H9 (cell line): Measurements from ENCODE around the gene ADGRG1. TPM values are rescaled to one million over a fixed set of nuclear protein-coding genes. Genes with fewer than 3 reads are reported as not detected.

Source experiments
- DNase-seq: peaks from one replicate; pipeline ENCODE4 v3.0.0-alpha.2; 2017
- H2AFZ ChIP-seq: one replicate; pipeline ENCODE4 v1.6.1; 2013; ENCODE audit warnings: mild to moderate bottlenecking, low read length, control low read depth, moderate library complexity
- H2AK5ac ChIP-seq: 2 replicates; pipeline ENCODE4 v1.6.1; 2013; ENCODE audit warnings: low read length, control low read depth, mixed read lengths; ENCODE audit not compliant: insufficient read length
- H2BK120ac ChIP-seq: one replicate; pipeline ENCODE4 v1.6.1; 2013; ENCODE audit warnings: low read depth, mild to moderate bottlenecking, low read length, control low read depth, inconsistent platforms; ENCODE audit not compliant: poor library complexity, severe bottlenecking
- H2BK12ac ChIP-seq: 2 replicates; pipeline ENCODE4 v1.6.1; 2013; ENCODE audit warnings: low read length, control low read depth, mixed read lengths, low read depth; ENCODE audit not compliant: insufficient read length
- H2BK15ac ChIP-seq: 2 replicates; pipeline ENCODE4 v1.6.1; 2013; ENCODE audit warnings: low read depth, low read length, control low read depth
- H2BK20ac ChIP-seq: one replicate; pipeline ENCODE4 v1.6.1; 2013; ENCODE audit warnings: low read depth, mild to moderate bottlenecking, low read length, control low read depth, inconsistent platforms; ENCODE audit not compliant: poor library complexity, severe bottlenecking
- H2BK5ac ChIP-seq: 2 replicates; pipeline ENCODE4 v1.6.1; 2013; ENCODE audit warnings: low read length, control low read depth, mixed read lengths; ENCODE audit not compliant: insufficient read length
- H3K14ac ChIP-seq: 2 replicates; pipeline ENCODE4 v1.6.1; 2013; ENCODE audit warnings: low read length, control low read depth; ENCODE audit not compliant: insufficient read depth
- H3K18ac ChIP-seq: 2 replicates; pipeline ENCODE4 v1.6.1; 2013; ENCODE audit warnings: low read depth, mild to moderate bottlenecking, mixed read lengths, low read length, control low read depth; ENCODE audit not compliant: insufficient read length
- H3K23ac ChIP-seq: 2 replicates; pipeline ENCODE4 v1.6.1; 2013; ENCODE audit warnings: low read length, control low read depth, mixed read lengths, low read depth; ENCODE audit not compliant: insufficient read length
- H3K23me2 ChIP-seq: 2 replicates; pipeline ENCODE4 v1.6.1; 2013; ENCODE audit warnings: low read depth, mild to moderate bottlenecking, mixed read lengths, low read length, control low read depth; ENCODE audit not compliant: insufficient read length, poor library complexity, severe bottlenecking
- H3K27ac ChIP-seq: 2 replicates; pipeline ENCODE4 v1.5.1; 2013; ENCODE audit warnings: low read length, control low read depth, mixed read lengths, low read depth; ENCODE audit not compliant: insufficient read length
- H3K27me3 ChIP-seq: 2 replicates; pipeline ENCODE4 v1.6.1; 2013; ENCODE audit warnings: low read length, control low read depth, inconsistent platforms; ENCODE audit not compliant: insufficient read depth
- H3K4ac ChIP-seq: 2 replicates; pipeline ENCODE4 v1.6.1; 2013; ENCODE audit warnings: low read depth, mild to moderate bottlenecking, control low read depth, inconsistent platforms, low read length, moderate library complexity
- H3K4me1 ChIP-seq: 2 replicates; pipeline ENCODE4 v1.6.1; 2013; ENCODE audit warnings: low read length, control low read depth, inconsistent platforms; ENCODE audit not compliant: insufficient read depth
- H3K4me2 ChIP-seq: 2 replicates; pipeline ENCODE4 v1.6.1; 2013; ENCODE audit warnings: low read length, control low read depth, mixed read lengths; ENCODE audit not compliant: insufficient read length, insufficient read depth
- H3K56ac ChIP-seq: 2 replicates; pipeline ENCODE4 v1.6.1; 2013; ENCODE audit warnings: low read depth, mild to moderate bottlenecking, mixed read lengths, low read length, control low read depth; ENCODE audit not compliant: insufficient read length
- H3K79me1 ChIP-seq: 2 replicates; pipeline ENCODE4 v1.6.1; 2013; ENCODE audit warnings: low read depth, mild to moderate bottlenecking, moderate library complexity, low read length, control low read depth, inconsistent platforms; ENCODE audit not compliant: insufficient read depth, poor library complexity, severe bottlenecking
- H3K79me2 ChIP-seq: 2 replicates; pipeline ENCODE4 v1.6.1; 2013; ENCODE audit warnings: low read length, control low read depth, inconsistent platforms; ENCODE audit not compliant: insufficient read depth
- H3K9ac ChIP-seq: 2 replicates; pipeline ENCODE4 v1.6.1; 2013; ENCODE audit warnings: low read length, control low read depth, mixed read lengths; ENCODE audit not compliant: insufficient read length; ENCODE audit errors: extremely low read depth
- H3K9me3 ChIP-seq: one replicate; pipeline ENCODE4 v1.6.1; 2013; ENCODE audit warnings: low read depth, low read length, inconsistent platforms; ENCODE audit not compliant: control insufficient read depth
- H3T11ph ChIP-seq: one replicate; pipeline ENCODE4 v1.6.1; 2013; ENCODE audit warnings: mild to moderate bottlenecking, low read length, control low read depth, inconsistent platforms
- H4K20me1 ChIP-seq: one replicate; pipeline ENCODE4 v1.6.1; 2013; ENCODE audit not compliant: control insufficient read depth, insufficient read length, insufficient read depth
- H4K5ac ChIP-seq: 2 replicates; pipeline ENCODE4 v1.6.1; 2013; ENCODE audit warnings: low read depth, mild to moderate bottlenecking, mixed read lengths, low read length, control low read depth; ENCODE audit not compliant: insufficient read length
- H4K8ac ChIP-seq: replicated peaks from 2 replicates; pipeline ENCODE4 v1.6.1; 2013; ENCODE audit warnings: low read length, control low read depth, mixed read lengths, low read depth; ENCODE audit not compliant: insufficient read length
- H4K91ac ChIP-seq: 2 replicates; pipeline ENCODE4 v1.6.1; 2013; ENCODE audit warnings: low read depth, mild to moderate bottlenecking, moderate library complexity, mixed read lengths, low read length, control low read depth; ENCODE audit not compliant: insufficient read length
- H3K27ac Mint-ChIP-seq, 3 experiments: 2 replicates in 2 of 3; 3 replicates in 1 of 3; pipeline ENCODE4 v1.8.0; 2020 to 2021; ENCODE audit warnings: mixed read lengths in 3 of 3, mild to moderate bottlenecking in 1 of 3, moderate library complexity in 1 of 3
- H3K27me3 Mint-ChIP-seq: 2 replicates; pipeline ENCODE4 v1.8.0; 2021; ENCODE audit warnings: low read depth, mild to moderate bottlenecking, moderate library complexity, mixed read lengths
- H3K36me3 Mint-ChIP-seq, 3 experiments: 2 replicates in 2 of 3; 3 replicates in 1 of 3; pipeline ENCODE4 v1.8.0; 2020 to 2021; ENCODE audit warnings: low read depth in 3 of 3, mixed read lengths in 3 of 3; ENCODE audit not compliant: insufficient read depth in 1 of 3
- H3K4me1 Mint-ChIP-seq, 2 experiments: 2 replicates each; pipeline ENCODE4 v1.8.0; 2020; ENCODE audit warnings: mixed read lengths in 2 of 2
- H3K4me3 Mint-ChIP-seq, 2 experiments: 2 replicates in 1 of 2; 3 replicates in 1 of 2; pipeline ENCODE4 v1.8.0; 2020 to 2021; ENCODE audit warnings: mild to moderate bottlenecking in 2 of 2, mixed read lengths in 2 of 2, moderate library complexity in 1 of 2
- H3K9me3 Mint-ChIP-seq, 2 experiments: 2 replicates in 1 of 2; 3 replicates in 1 of 2; pipeline ENCODE4 v1.8.0; 2020; ENCODE audit warnings: mild to moderate bottlenecking in 2 of 2, mixed read lengths in 2 of 2, moderate library complexity in 1 of 2
- CTCF ChIP-seq: fragments of 200-600 bp; sonication (generic); conservative IDR thresholded peaks from 3 replicates; pipeline ENCODE4 v1.8.0; 2021; ENCODE audit warnings: antibody characterized with exemption, mild to moderate bottlenecking
- WGBS: extraction: QIAGEN DNeasy Blood & Tissue Kit; methylation state at CpG from one replicate; pipeline ENCODE4 v1.1.7; 2013; ENCODE audit warnings: missing lambda C conversion rate, low lambda C conversion rate, mixed read lengths; ENCODE audit not compliant: insufficient read length; ENCODE audit errors: extremely low coverage; 5-methylcytosine and 5-hydroxymethylcytosine counted together
- total RNA-seq: library from RNA; stranded (reverse); gene quantifications from 2 replicates; pipeline ENCODE4 v1.2.1, GENCODE V29; 2021

ADGRG1 gene
- total RNA-seq, 1 experiment from 2014 or later: 1.1 TPM

DNA sequence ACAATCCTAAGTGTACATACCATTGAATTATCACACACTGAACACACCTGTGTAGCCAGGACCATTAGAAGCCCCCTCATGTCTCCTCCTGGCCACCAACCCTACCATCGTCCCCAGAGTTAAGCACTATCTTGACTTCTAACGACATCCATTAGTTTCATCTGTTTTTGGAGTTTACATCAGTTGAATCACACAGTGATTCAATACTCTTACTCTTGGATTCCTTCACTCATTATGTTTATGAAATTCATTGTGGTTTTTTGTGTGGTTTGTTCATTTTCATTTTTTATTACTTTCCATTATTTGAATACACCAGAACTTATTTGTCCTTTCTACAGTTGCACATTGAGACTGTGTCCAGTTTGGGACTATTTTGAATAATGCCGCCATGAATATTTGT, 79.7 kb downstream of the ADGRG1 start:
- Mint-ChIP-seq H3K9me3 (peaks cover 0 to 16% of the 10 kb centered on the region in 2 experiments; a peak in 2 of 5 replicates), H3K27ac (no peak overlapping the region), H3K4me1 (peaks cover 6% of the 10 kb centered on the region in 2 experiments), H3K4me3 (no peak overlapping the region), H3K36me3 (no peaks in the 10 kb centered on the region; a peak in 1 of 7 replicates), H3K27me3 (peaks cover 30% of the 10 kb centered on the region)
- no peak overlapping the region for H3K23ac ChIP-seq
- H2BK20ac ChIP-seq: no peak overlapping the region
- H2AK5ac ChIP-seq: no peak overlapping the region
- H3K18ac ChIP-seq: no peak overlapping the region
- H2BK5ac ChIP-seq: no peak overlapping the region
- H4K20me1 ChIP-seq: no peaks in the 10 kb centered on the region
- no peak overlapping the region for H2BK120ac ChIP-seq
- WGBS: no CpG with 5 or more reads among the region's 3 CpGs
- H4K91ac ChIP-seq: no peak overlapping the region
- no peaks in the 10 kb centered on the region for H3K27me3 ChIP-seq
- H3K9me3 ChIP-seq: no peaks in the 10 kb centered on the region
- H3K4me2 ChIP-seq: no peak overlapping the region
- no peak for DNase-seq
- no peak overlapping the region for H3K56ac ChIP-seq
- no peak overlapping the region for H3K9ac ChIP-seq
- no peaks in the 10 kb centered on the region for H3K79me2 ChIP-seq
- H3K14ac ChIP-seq: no peak overlapping the region
- no peaks in the 10 kb centered on the region for H3K23me2 ChIP-seq
- no peak overlapping the region for H3K4ac ChIP-seq
- H4K5ac ChIP-seq: no peak overlapping the region
- no peak for TF ChIP-seq CTCF
- no peaks in the 10 kb centered on the region for H3K79me1 ChIP-seq
- no peak overlapping the region for H3K27ac ChIP-seq
- no peaks in the 10 kb centered on the region for H3K4me1 ChIP-seq
- no peak overlapping the region for H3T11ph ChIP-seq
- no peak overlapping the region for H2AFZ ChIP-seq
- no peak overlapping the region for H4K8ac ChIP-seq
- H2BK12ac ChIP-seq: no peak overlapping the region
- H2BK15ac ChIP-seq: no peak overlapping the region
